Fibroblast of the aortic adventitia (primary cell): ENCODE measurements around the gene C19orf85. TPM values are rescaled to one million over a fixed set of nuclear protein-coding genes. Genes with fewer than 3 reads are reported as not detected.

Experiments
- DNase-seq: peaks from one replicate; pipeline ENCODE4 v3.0.0-alpha.2; 2010; ENCODE audit warnings: low read depth
- H3K4me3 ChIP-seq: 2 replicates; pipeline ENCODE4 v1.5.1; 2011; ENCODE audit warnings: low read depth, mild to moderate bottlenecking, control low read depth, low read length, moderate library complexity
- CTCF ChIP-seq: IDR thresholded peaks from 2 replicates; pipeline ENCODE4 v1.5.1; 2011; ENCODE audit warnings: mild to moderate bottlenecking, low read length, control low read depth, inconsistent platforms; ENCODE audit not compliant: insufficient read depth
- total RNA-seq: library from RNA; depleted of rRNA; stranded (reverse); fragments of >200 nt; gene quantifications from 2 replicates; pipeline ENCODE4 v1.2.3, GENCODE V29; 2012; ENCODE audit warnings: low replicate concordance

Gene C19orf85
- total RNA-seq, 1 donor, result not detected

GRCh38 chr19:55462722-55463121 is 1.8 kb downstream of the C19orf85 start:
- no peak for TF ChIP-seq CTCF
- no peak for DNase-seq
- H3K4me3 ChIP-seq, result no peak overlapping the region

- H3K4me3 ChIP-seq, result peak overlapping the region; percentile 73
- no peak for TF ChIP-seq CTCF
- peak; percentile 47 for DNase-seq
Observed at GRCh38 chr19:55461974-55462626, 2.5 kb downstream of the C19orf85 start.

GRCh38 chr19:55461259-55461973 is 3.1 kb downstream of the C19orf85 start, which contains the start of gene ISOC2:
ISOC2 (minus strand) TSS chr19:55461642; CDS start chr19:55456486, 5,156 bp downstream.
- no peak for TF ChIP-seq CTCF
- peak; percentile 99 for DNase-seq
- peak within 1 kb of the TSS; percentile 93 for H3K4me3 ChIP-seq

- peak; percentile 91 for DNase-seq
- no peak for TF ChIP-seq CTCF
- H3K4me3 ChIP-seq, result peak overlapping the region; percentile 93
Observed at GRCh38 chr19:55460670-55461258, 3.8 kb downstream of the C19orf85 start.

- peak; percentile 65 for DNase-seq
- peak overlapping the region; percentile 93 for H3K4me3 ChIP-seq
Observed at GRCh38 chr19:55459950-55460657, 4.4 kb downstream of the C19orf85 start.

More at GRCh38 chr19:55459950-55460657, 4.4 kb downstream of the C19orf85 start:
- no peak for TF ChIP-seq CTCF
